OCI-LY1 (cell line): ENCODE measurements around the gene GASK1A.

Experiments used
- H2AFZ ChIP-seq: fragments of 200-600 bp; sonication (generic), shearing (Covaris generic); 2 replicates; pipeline ENCODE4 v1.6.0; 2014; ENCODE audit warnings: antibody characterized with exemption, mild to moderate bottlenecking, low read length
- H3F3A ChIP-seq: fragments of 200-600 bp; sonication (generic), shearing (Covaris generic); 2 replicates; pipeline ENCODE4 v1.6.0; 2014; ENCODE audit warnings: mild to moderate bottlenecking, antibody characterized with exemption, low read length, moderate library complexity; ENCODE audit not compliant: insufficient read depth
- H3K27ac ChIP-seq: fragments of 200-600 bp; sonication (generic); 2 replicates; pipeline ENCODE4 v1.5.1; 2014; ENCODE audit warnings: low read length, mixed run types, mild to moderate bottlenecking, low read depth; ENCODE audit not compliant: poor library complexity, severe bottlenecking
- H3K27me3 ChIP-seq: fragments of 200-600 bp; sonication (generic); 2 replicates; pipeline ENCODE4 v1.6.0; 2014; ENCODE audit warnings: antibody characterized with exemption, mild to moderate bottlenecking, low read length, moderate library complexity; ENCODE audit not compliant: insufficient read depth
- H3K36me3 ChIP-seq: fragments of 200-600 bp; sonication (generic); 2 replicates; pipeline ENCODE4 v1.6.1; 2014; ENCODE audit warnings: mild to moderate bottlenecking, antibody characterized with exemption, low read length, moderate library complexity, mixed read lengths; ENCODE audit not compliant: insufficient read depth
- H3K4me1 ChIP-seq: fragments of 200-600 bp; sonication (generic); 2 replicates; pipeline ENCODE4 v1.5.1; 2014; ENCODE audit warnings: mild to moderate bottlenecking, low read length, moderate library complexity; ENCODE audit not compliant: insufficient read depth, severe bottlenecking
- H3K4me2 ChIP-seq: fragments of 200-600 bp; sonication (generic), shearing (Covaris generic); 2 replicates; pipeline ENCODE4 v1.6.1; 2014; ENCODE audit warnings: low read length
- H3K4me3 ChIP-seq: fragments of 200-600 bp; sonication (generic); 2 replicates; pipeline ENCODE4 v1.5.1; 2014; ENCODE audit warnings: low read length, low read depth, mild to moderate bottlenecking, mixed read lengths; ENCODE audit not compliant: poor library complexity, severe bottlenecking
- H3K79me2 ChIP-seq: fragments of 200-600 bp; shearing (Covaris generic); 2 replicates; pipeline ENCODE4 v1.6.1; 2016; ENCODE audit warnings: mixed run types, low read length, mixed read lengths; ENCODE audit not compliant: insufficient read depth
- H3K9ac ChIP-seq: fragments of 200-600 bp; sonication (generic), shearing (Covaris generic); 2 replicates; pipeline ENCODE4 v1.6.1; 2014; ENCODE audit warnings: mild to moderate bottlenecking, low read length, mixed read lengths
- H3K9me2 ChIP-seq: fragments of 200-600 bp; sonication (generic), shearing (Covaris generic); 2 replicates; pipeline ENCODE4 v1.6.1; 2014; ENCODE audit warnings: low read depth, mild to moderate bottlenecking, low read length, mixed read lengths
- H3K9me3 ChIP-seq: fragments of 200-600 bp; shearing (Covaris generic); 2 replicates; pipeline ENCODE4 v1.6.1; 2014; ENCODE audit warnings: low read length, mixed read lengths
- H4K20me1 ChIP-seq: fragments of 200-600 bp; sonication (generic), shearing (Covaris generic); 2 replicates; pipeline ENCODE4 v1.6.0; 2016; ENCODE audit warnings: mild to moderate bottlenecking, low read length; ENCODE audit not compliant: insufficient read depth
- CTCF ChIP-seq: fragments of 200-600 bp; sonication (generic), shearing (Covaris generic); IDR thresholded peaks from 2 replicates; pipeline ENCODE4 v1.5.1; 2017; ENCODE audit warnings: mild to moderate bottlenecking, antibody characterized with exemption, low read length, moderate library complexity, mixed read lengths
- EZH2 ChIP-seq: fragments of 200-600 bp; sonication (generic), shearing (Covaris generic); IDR thresholded peaks from 2 replicates; pipeline ENCODE4 v1.8.0; 2017; ENCODE audit warnings: borderline replicate concordance, mixed run types, mild to moderate bottlenecking, antibody characterized with exemption, low read length, moderate library complexity, mixed read lengths

Gene GASK1A

GRCh38 chr3:43096761-43097160 is 117.7 kb downstream of the GASK1A start:
- H3K27ac ChIP-seq, result no peak overlapping the region
- H3K4me3 ChIP-seq, result no peak overlapping the region
- H3K36me3 ChIP-seq, result no peaks in the 10 kb centered on the region
- no peaks in the 10 kb centered on the region for H4K20me1 ChIP-seq
- no peaks in the 10 kb centered on the region for H3F3A ChIP-seq
- no peak overlapping the region for H3K4me2 ChIP-seq
- TF ChIP-seq CTCF (no peak), EZH2 (no peak)
- no peaks in the 10 kb centered on the region for H3K79me2 ChIP-seq
- H3K4me1 ChIP-seq, result no peaks in the 10 kb centered on the region
- no peaks in the 10 kb centered on the region for H3K9me3 ChIP-seq
- H2AFZ ChIP-seq, result no peak overlapping the region
- no peak overlapping the region for H3K9ac ChIP-seq
- no peaks in the 10 kb centered on the region for H3K9me2 ChIP-seq
- H3K27me3 ChIP-seq, result no peaks in the 10 kb centered on the region

DNA sequence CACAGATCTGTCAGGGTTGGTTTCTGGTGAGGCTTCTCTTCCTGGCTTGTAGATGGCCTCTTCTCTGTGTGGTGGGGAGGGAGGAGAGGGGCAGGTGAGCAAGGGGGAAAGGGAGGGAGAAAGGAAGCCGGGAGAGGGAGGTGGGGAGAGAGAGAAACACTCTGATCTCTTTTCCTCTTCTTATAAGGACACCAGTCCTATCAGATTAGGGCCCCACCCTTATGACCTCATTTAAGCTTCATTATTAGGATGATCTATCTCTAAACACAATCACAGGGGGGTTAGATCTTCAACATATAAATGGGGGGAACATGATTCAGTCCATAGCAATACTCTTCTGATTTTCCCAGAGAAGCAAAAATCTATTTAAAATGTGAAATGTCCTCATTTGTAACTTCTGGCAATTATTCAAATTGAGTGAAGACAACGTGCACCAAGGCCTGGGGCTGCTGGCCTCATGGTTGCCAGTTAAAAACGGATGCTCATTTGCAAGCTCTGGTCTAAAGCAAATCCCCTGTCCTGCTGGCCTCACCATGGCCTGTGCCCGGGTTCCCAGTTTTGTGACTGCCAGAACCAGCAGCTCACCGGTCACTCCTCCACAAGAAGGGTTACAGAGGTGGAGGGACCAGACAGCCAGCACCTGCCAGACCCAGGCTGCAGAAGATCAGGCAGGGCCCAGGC is 118.4 kb downstream of the GASK1A start:
- Histone ChIP-seq H3K4me2 (no peak overlapping the region), H3K79me2 (no peaks in the 10 kb centered on the region), H3K4me1 (no peaks in the 10 kb centered on the region), H3K9me3 (no peaks in the 10 kb centered on the region), H3K27ac (no peak overlapping the region), H2AFZ (no peak overlapping the region), H3K9me2 (no peaks in the 10 kb centered on the region), H3K4me3 (no peak overlapping the region), H3F3A (no peaks in the 10 kb centered on the region), H4K20me1 (no peaks in the 10 kb centered on the region), H3K27me3 (no peaks in the 10 kb centered on the region), H3K36me3 (no peaks in the 10 kb centered on the region), H3K9ac (no peak overlapping the region)
- no peak for TF ChIP-seq EZH2
- TF ChIP-seq CTCF, result no peak

DNA sequence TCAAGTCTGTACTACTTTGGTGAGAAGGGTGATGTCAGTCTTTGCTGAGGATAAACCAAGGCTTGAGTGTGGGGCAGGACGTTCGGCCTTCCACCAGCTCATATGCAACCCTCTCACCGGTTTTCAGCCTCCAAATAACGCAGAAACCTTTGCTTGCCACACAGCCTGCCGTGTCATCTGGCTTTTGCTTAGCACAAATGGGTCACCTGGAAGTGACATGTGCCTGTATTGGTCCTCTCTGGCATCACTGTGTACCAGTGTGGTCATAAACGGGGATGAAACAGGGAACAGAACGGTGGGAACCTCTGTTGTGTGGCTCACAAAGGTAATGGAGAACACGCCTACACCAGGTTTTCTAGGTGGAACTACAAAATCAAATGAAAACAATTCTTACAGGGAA is 119.7 kb downstream of the GASK1A start:
- H3K9me2 ChIP-seq, result no peaks in the 10 kb centered on the region
- H3F3A ChIP-seq, result no peaks in the 10 kb centered on the region
- no peaks in the 10 kb centered on the region for H3K36me3 ChIP-seq
- no peaks in the 10 kb centered on the region for H3K4me1 ChIP-seq
- H2AFZ ChIP-seq, result no peak overlapping the region
- no peaks in the 10 kb centered on the region for H3K9me3 ChIP-seq
- H4K20me1 ChIP-seq, result no peaks in the 10 kb centered on the region
- H3K27me3 ChIP-seq, result no peaks in the 10 kb centered on the region
- H3K4me3 ChIP-seq, result no peak overlapping the region
- TF ChIP-seq CTCF (no peak), EZH2 (no peak)
- H3K9ac ChIP-seq, result no peak overlapping the region
- H3K4me2 ChIP-seq, result no peak overlapping the region
- no peak overlapping the region for H3K27ac ChIP-seq
- no peaks in the 10 kb centered on the region for H3K79me2 ChIP-seq
